Measurements from ENCODE around the gene TTLL8.

TTLL8 gene

DNA sequence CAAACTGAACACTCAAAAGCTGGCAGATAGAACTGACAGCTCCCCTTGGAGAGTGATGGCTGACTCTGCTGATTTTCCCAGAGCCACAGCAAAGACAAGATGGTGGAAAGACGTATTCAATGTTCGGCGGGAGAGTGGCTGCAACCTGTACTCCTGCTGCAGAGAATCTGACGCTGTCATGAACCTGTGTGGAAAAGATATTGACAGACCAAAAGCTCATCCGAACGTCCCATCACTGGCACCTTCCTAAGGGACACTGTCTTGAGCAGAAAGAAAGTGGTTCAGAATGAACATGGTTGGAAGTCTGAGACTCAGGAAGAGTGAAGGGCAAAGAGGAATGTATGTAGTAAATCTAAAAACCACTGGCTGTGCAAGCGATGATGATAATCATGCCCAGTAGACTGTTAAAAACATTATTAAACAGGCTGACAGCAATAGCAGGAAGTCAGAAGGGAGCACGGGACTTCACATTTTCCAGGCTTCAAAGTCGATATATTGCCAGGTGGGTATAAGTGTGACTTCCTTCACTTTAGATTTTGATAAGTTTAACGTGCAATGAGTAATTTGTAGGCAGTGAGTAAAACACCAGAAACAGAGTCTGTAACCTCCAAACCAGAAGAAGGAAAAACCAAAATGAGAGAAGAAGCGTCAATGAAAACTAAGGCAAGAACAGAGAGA lies 39.4 kb downstream of the TTLL8 start:
- no peak for DNase-seq (ENCODE audit: low read depth)

DNA sequence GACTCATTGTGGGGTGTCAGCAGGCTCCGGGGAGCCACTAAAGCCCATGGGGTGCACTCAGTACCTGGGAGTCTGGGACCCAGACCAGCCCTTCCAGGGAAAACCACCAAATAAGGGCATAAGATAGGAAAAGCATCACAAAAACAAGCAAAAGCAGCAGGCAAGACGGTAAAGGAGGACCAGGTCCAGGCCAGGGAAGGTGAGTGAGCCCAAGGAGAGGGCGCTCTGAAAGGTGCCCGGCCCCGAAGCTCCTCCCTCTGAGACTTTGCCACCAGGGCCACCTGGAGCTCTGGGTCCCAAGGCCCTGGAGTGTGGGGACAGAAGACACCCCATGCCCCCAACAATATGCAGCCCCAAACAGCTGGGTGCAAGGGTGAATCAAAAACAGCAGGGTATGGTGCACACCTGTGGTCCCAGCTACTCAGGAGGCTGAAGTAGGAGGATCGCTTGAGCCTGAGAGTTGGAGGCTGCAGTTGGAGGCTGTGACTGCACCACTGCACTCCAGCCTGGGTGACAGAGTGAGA lies 40.3 kb downstream of the TTLL8 start:
- no peak for DNase-seq (ENCODE audit: low read depth)

- no peak for DNase-seq (ENCODE audit: low read depth)
Observed at GRCh38 chr22:50016988-50017700, 41.0 kb downstream of the TTLL8 start.

DNA sequence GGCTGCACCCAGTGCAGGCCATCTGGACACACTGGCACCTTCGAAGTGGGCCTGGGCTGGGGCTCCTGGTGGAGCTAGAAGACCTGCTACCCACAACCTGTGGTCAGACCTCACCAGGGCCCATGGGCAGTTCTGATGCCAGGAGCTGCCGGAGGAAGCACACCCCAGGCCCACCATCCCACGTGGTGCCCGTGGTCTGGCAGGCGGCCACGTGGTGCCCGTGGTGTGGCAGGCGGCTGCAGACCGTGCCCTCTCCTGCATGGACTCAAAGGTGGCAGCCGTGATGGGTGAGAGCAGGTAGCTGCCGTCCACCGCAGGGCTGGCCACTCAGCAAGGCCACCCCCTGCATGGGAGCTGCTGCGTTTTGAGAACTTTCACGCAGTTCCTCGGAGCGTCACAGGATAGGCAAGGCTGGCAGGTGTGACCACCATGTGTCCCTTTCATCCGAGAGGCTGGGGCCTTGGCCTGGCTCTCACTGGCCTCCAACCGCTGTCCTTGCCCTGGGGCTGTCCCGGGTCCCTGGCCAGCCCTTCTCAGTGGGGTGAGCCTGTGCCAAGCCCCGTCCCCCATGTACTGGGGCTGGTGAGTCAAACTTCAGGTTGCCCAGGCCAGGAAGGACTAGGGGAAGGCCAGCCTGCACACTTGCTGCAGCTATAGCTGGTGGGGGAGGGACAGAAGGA lies 41.6 kb downstream of the TTLL8 start:
- no peak for DNase-seq (ENCODE audit: low read depth)

GRCh38 chr22:50015451-50016307 lies 42.4 kb downstream of the TTLL8 start:
- no peak for DNase-seq (ENCODE audit: low read depth)

GRCh38 chr22:50014655-50015401 lies 43.3 kb downstream of the TTLL8 start:
- no peak for DNase-seq (ENCODE audit: low read depth)

GRCh38 chr22:50014053-50014501 lies 44.0 kb downstream of the TTLL8 start:
- no peak for DNase-seq (ENCODE audit: low read depth)

DNA sequence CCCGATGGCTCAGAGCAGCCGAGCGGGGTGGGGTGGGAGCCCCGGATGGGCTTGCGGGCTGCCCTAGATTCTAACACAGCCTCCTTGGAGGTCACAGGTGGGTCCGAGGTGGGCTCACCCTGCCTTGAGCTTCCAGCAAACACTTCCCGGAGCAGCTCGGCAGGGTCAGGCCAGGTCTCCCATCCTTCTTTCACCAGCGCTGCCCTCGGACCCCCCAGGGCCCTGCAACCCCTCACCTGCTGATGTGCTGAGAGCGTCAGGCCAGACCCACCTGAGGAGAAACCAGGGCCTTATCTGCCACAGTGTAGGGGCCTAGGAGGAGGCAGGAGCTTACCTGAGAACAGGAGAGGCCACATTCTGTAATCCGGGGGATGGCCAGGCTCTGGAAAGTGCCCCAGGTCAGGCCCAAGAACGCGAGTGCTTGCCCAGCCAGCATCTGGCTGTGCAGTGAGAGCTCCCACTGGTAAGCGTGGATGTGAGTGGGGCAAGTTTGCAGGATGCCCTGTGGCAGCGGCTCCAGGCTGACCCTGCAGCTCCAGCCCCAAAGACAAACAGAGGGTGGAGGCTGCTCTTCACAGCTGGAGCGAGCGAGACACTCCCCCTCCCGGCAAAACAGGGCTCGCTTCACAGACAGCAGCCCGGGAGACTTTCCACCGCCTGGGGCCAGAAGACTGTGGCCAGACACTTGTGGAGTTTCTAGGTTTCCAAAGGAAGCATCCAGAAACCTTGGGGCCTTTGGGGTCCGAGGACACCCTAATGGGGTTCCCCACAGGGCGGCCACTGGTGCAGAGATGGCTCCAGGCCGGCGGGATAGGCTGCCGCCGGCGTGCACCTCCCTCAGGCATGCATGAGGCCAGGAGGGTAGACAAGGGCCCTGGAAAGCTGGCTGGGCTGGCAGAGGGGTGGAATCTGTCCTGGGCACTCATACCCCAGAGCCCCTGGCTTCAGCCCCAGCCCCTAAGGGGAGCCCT lies 45.6 kb downstream of the TTLL8 start, which contains the start of gene IL17REL:
Gene IL17REL (minus strand): TSS at position 555 of the 971 bp plus-strand sequence. CDS start 119 bp downstream, at position 436.
- peak; percentile 34 for DNase-seq (ENCODE audit: low read depth)

DNA sequence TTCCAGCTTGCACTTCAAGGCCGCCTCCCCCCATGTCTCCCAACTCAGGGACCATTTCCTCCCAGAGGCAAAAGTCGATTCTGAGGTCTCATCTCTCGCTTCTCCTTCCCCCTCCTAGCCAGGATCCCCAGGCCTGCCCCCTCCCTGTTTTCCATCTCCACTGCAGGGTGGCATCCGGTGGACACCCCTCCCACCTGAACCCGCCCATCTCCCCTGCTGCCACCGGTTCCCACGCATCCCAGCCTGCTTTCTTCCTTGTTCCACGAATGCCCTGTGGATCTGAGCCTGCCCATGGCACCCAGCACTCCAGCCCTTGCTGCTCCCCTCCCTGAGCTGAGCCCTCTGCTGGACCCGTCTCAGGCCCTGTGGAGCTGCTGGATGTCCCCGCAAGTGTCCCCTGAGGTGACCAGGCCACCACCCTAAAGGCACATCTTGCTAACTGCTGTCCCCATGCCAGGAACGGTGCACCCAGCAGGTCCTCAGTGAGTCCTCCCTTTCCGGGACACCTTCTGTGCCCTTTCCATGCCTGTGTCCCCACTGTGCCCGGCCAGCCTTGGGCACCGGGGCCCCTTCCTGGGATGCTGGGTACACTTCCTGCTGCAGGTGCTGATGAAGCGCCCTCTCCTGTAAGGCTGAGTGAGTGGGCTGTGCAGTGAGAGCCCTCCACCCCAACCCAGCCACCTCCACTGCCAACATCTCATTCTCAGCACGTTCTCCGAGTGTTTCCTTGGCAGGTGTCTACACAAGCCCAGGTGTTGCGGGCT lies 46.5 kb downstream of the TTLL8 start:
- DNase-seq (ENCODE audit: low read depth) = no peak

- DNase-seq (ENCODE audit: low read depth) = no peak
Observed at GRCh38 chr22:50010676-50011446, 47.2 kb downstream of the TTLL8 start.

GRCh38 chr22:50009765-50010675 lies 48.1 kb downstream of the TTLL8 start:
- no peak for DNase-seq (ENCODE audit: low read depth)

DNA sequence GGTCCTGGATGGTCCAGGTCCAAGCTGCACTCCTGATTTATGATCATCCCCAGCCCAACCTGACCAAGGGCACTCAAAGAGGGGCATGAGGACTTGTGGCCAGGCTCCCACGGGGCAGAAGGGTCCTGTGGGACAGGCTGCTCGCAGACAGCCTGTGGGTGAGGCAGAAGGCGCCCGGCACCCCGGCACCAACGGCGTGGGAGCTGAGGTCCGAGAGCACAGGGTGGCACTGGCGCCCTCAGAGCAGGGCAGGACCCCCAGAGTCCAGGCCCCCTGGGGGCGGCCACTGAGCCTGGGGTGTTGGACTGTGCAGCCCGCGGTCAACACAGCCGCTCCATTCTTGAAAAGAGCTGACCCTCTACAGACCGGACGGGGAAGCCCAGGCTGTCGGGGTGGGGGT lies 48.8 kb downstream of the TTLL8 start:
- no peak for DNase-seq (ENCODE audit: low read depth)

- DNase-seq (ENCODE audit: low read depth) = no peak
Observed at GRCh38 chr22:50008151-50009040, 49.7 kb downstream of the TTLL8 start.

DNA sequence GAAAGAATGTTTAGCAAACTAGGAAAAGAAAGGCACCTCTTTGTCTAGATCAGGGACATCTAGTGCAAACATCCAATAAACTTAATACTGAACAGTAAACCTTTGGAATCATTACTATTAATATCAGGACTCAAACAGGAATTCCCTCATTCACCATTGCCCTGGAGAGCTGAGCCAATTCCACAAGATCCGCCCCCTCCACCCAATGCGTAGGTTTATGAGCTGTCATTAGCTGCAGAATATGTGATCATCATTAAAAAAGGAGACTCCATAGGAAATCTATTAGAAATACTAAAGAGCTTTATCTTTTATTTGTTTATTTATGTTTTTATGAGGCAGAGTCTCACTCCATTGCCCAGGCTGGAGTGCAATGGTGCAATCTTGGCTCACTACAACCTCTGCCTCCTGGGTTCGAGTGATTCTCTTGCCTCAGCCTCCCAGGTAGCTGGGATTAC lies 51.0 kb downstream of the TTLL8 start:
- DNase-seq (ENCODE audit: low read depth) = no peak

GRCh38 chr22:50004918-50005317 lies 53.2 kb downstream of the TTLL8 start:
- DNase-seq (ENCODE audit: low read depth) = no peak

DNA sequence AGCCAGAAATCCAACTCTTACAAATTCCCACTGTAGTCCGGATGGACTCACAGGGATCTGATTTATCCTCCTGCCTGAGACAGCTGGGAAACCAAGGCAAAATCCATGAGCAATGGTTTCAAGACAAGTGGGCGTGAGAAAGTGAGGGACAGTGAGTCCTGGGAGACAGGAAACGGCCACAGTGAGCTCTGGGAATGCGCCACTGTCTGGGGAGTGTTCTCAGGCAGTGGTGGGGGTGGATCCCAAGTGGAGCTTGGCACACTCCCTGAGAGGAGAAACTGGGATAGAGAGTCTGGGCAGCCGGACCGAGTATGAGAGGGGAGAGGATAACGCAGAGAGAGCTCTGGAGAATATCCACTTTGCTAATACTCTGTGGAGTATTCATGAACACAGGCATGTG lies 55.3 kb downstream of the TTLL8 start:
- peak; percentile 53 for DNase-seq (ENCODE audit: low read depth)
